Measurements from ENCODE around the gene D2HGDH.

- no peak for TF ChIP-seq MEIS1 (CRISPR knock-in tag; IDR thresholded peaks at IDR 0.05; ENCODE audit: borderline replicate concordance)
- TF ChIP-seq ZSCAN30 (CRISPR knock-in tag; IDR thresholded peaks at IDR 0.05), result no peak
- no peak for TF ChIP-seq ZFX (CRISPR knock-in tag; IDR thresholded peaks at IDR 0.05; ENCODE audit: low read depth)
Measured at GRCh38 chr2:241742320-241742939, 8.0 kb downstream of the D2HGDH start.

Measured in HepG2 (cell line).